GM12873 (cell line): ENCODE results near the gene SLC16A12.

Experiments used
- TF ChIP-seq, protein P1 (sequence below): IDR thresholded peaks from 2 replicates; pipeline ENCODE4 v1.5.1; 2012; ENCODE audit warnings: low read depth, mild to moderate bottlenecking, moderate library complexity, low read length, control low read depth; ENCODE audit not compliant: insufficient read depth; ENCODE audit errors: missing control alignments

SLC16A12 gene, protein sequence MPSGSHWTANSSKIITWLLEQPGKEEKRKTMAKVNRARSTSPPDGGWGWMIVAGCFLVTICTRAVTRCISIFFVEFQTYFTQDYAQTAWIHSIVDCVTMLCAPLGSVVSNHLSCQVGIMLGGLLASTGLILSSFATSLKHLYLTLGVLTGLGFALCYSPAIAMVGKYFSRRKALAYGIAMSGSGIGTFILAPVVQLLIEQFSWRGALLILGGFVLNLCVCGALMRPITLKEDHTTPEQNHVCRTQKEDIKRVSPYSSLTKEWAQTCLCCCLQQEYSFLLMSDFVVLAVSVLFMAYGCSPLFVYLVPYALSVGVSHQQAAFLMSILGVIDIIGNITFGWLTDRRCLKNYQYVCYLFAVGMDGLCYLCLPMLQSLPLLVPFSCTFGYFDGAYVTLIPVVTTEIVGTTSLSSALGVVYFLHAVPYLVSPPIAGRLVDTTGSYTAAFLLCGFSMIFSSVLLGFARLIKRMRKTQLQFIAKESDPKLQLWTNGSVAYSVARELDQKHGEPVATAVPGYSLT

DNA sequence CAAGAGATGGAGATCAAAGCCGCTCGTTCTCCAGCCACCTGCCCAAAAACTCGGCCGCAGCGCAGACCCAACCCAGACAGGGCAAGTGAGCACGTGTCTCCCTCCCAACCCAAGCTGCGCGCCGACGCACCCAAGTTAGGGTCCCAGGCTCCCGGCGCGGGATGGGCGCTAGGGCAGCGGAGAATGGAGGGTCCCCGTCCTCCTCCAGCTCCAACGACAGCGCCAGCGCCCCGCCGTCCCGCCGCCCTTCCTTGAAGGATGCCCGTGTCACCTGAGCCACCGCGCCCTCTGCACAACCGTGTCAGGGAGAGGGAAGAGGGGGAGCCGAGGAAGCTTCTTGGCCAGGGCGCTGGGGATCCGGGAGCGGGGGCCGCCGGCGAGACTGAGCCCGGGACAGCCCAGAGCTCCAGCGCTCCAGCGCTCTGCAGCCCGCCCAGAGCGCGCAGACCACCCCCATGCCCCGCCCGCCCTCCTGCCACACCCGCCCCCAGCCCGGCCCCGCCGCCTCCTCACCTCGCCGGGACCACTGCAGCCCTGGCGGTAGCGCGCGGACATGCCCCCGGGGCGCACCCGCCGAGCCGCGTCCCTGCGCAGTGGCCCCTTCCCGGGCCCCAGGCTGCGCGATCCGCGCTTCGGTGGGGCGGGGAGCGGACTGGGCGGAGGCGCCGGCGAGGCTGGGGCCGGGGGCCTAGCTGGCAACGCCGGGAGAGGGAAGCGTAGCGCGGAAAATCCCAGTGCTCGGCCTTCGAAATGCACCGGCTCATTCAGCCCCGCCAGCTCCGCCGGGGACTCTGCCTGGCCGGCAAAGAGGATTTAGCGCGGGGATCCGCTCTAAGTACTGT is at the start of gene SLC16A12:
TSS of gene SLC16A12 (minus strand) at position 424 of the 842 bp plus-strand sequence. CDS start 73,016 bp downstream, outside the sequence.
- TF ChIP-seq, protein P1, sequence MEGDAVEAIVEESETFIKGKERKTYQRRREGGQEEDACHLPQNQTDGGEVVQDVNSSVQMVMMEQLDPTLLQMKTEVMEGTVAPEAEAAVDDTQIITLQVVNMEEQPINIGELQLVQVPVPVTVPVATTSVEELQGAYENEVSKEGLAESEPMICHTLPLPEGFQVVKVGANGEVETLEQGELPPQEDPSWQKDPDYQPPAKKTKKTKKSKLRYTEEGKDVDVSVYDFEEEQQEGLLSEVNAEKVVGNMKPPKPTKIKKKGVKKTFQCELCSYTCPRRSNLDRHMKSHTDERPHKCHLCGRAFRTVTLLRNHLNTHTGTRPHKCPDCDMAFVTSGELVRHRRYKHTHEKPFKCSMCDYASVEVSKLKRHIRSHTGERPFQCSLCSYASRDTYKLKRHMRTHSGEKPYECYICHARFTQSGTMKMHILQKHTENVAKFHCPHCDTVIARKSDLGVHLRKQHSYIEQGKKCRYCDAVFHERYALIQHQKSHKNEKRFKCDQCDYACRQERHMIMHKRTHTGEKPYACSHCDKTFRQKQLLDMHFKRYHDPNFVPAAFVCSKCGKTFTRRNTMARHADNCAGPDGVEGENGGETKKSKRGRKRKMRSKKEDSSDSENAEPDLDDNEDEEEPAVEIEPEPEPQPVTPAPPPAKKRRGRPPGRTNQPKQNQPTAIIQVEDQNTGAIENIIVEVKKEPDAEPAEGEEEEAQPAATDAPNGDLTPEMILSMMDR: no peak

DNA sequence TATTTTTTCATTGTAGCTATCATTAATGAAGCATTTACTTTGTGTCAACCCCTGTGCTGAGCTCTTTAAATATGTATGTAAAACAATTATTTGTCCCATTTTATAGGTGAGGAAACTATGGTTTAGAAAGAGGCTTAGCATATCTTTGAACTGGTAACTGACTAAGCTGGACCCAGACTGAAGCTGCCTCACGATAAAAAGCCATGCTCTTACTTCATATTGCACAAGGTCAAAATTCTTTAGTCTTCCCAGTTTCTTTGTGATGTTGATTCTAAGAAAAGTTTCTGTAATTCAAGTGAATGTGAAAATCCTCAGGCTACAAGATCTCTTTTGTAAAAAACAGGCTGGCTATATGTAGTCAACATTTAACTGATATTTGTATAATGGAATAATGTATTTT is 46.6 kb upstream of the SLC16A12 start:
- TF ChIP-seq, protein P1: no peak

DNA sequence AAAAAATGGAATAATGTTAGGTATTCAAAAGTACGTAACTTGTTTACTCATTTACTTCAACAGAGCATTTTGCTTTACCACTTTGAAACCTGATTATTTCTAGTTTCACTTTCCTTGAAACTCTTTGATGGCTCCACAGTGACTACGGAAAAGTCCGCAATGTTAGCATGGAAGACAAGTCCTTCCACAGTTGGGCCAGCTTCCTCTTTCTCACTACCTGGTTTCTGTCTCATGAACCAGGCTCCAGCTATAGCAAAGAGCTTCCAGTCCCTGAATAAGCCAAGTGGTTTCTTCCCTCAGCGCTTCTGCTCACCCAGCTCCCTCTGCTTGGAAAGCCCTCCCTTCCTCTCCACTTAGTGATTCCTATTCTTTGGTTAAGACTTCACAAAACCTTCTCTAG is 44.8 kb upstream of the SLC16A12 start:
- TF ChIP-seq, protein P1: no peak

DNA sequence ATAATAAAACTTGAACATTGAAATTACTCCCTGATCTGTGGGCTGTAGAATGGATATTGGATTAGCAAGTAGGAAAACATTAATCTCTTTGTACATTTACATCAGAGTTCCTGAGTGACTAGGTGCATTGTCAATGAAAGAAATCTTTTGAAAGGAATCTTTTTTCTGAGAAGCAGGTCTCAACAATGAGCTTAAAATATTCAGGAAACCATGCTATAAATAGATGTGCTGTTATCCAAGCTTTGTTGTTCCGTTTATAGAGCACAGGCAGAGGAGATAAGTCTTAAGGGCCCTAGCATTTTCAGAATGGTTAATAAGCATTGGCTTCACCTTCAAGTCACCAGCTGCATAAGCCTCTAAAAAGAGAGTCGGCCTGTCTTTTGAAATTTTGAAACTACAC is 41.3 kb upstream of the SLC16A12 start:
- TF ChIP-seq, protein P1: no peak

DNA sequence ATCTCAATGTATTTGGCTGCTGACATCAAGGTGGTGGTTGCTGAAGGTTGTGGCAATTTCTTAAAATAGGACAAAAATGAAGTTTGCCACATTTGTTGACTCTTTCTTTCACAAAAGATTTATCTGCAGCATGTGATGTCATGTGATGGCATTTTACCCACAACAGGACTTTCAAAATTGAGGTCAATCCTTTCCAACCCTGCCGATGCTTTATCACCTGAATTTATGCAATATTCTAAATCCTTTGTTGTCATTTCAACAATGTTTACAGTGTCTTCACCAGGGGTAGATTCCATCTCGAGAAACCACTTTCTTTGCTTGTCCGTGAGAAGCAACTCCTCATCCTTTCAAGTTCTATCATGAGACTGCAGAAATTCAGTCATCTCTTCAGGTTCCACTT is 40.6 kb upstream of the SLC16A12 start:
- TF ChIP-seq, protein P1: no peak

DNA sequence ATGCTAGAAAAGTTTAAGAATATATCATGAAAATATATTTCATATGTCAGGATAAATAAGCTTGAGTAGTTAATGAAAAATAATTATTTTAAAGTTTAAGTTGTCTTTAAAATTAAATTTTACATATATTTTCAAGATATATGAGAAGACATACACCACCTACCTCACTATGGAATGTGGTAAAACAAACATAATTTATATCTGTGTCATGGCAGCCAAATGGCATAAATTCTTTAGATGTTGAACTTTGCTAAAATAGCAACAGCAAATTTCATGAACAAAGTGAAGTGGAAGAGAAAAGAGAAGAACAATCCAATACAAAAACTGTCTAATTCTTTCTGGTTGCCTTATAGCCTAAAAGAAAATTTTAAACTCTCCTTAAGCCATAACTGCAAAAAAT is 39.6 kb upstream of the SLC16A12 start:
- TF ChIP-seq, protein P1: no peak

DNA sequence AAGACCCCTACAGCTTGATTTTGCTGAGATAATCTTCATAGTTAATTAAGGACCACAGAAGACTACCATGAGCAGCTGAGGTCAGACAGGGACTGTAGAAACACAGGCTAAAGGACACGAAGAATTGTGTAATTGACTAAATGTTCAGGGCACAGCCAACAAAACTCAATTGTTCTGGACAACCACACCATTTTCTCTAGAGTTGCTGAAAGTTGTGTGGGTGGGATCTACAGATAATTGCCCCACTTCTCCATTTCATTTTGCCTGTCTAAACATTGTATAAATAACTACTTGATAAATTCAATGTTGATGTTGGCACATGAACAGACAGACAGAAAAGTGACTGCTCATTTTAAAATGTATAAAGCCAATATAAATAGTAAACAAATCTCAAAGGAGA is 39.0 kb upstream of the SLC16A12 start:
- TF ChIP-seq, protein P1: no peak
